Stromal cell of bone marrow (primary cell): ENCODE results near the gene SRPK2.
A peak's percentile ranks its signal among the peaks of the same experiment; 100 is the strongest.
"Not testable (repeated sequence)": the region's sequence is repeated elsewhere in the genome, so short reads cannot be mapped to it uniquely, and the experiment has no call there.

Experiments used
- DNase-seq: peaks from one replicate; pipeline ENCODE4 v3.0.0-alpha.2; 2012; ENCODE audit warnings: low read depth

Gene SRPK2

GRCh38 chr7:105304040-105304895 is 84.5 kb downstream of the SRPK2 start:
- peak; percentile 51 for DNase-seq

GRCh38 chr7:105300587-105300986 is 88.1 kb downstream of the SRPK2 start:
- not testable (repeated sequence) for DNase-seq

GRCh38 chr7:105298439-105298894 is 90.3 kb downstream of the SRPK2 start:
- no peak for DNase-seq

- no peak for DNase-seq
These were observed 90.7 kb downstream of the SRPK2 start for GRCh38 chr7:105297985-105298384.

GRCh38 chr7:105297309-105297708 is 91.4 kb downstream of the SRPK2 start:
- DNase-seq = no peak

- DNase-seq = no peak
These were observed 92.2 kb downstream of the SRPK2 start for GRCh38 chr7:105296491-105296890.

GRCh38 chr7:105295596-105296352 is 92.9 kb downstream of the SRPK2 start:
- DNase-seq = no peak

GRCh38 chr7:105294482-105294881 is 94.2 kb downstream of the SRPK2 start:
- not testable (repeated sequence) for DNase-seq

- DNase-seq = no peak
These were observed 99.0 kb downstream of the SRPK2 start for GRCh38 chr7:105289704-105290103.

- DNase-seq = no peak
These were observed 102.3 kb downstream of the SRPK2 start for GRCh38 chr7:105286441-105286840.

GRCh38 chr7:105285118-105285874 is 103.4 kb downstream of the SRPK2 start:
- no peak for DNase-seq

GRCh38 chr7:105284014-105284413 is 104.7 kb downstream of the SRPK2 start:
- DNase-seq = no peak

- no peak for DNase-seq
These were observed 106.8 kb downstream of the SRPK2 start for GRCh38 chr7:105281966-105282365.

- DNase-seq = no peak
These were observed 109.1 kb downstream of the SRPK2 start for GRCh38 chr7:105279688-105280007.

- no peak for DNase-seq
These were observed 109.6 kb downstream of the SRPK2 start for GRCh38 chr7:105278973-105279687.

- no peak for DNase-seq
These were observed 110.2 kb downstream of the SRPK2 start for GRCh38 chr7:105278565-105278964.

- DNase-seq = no peak
These were observed 111.4 kb downstream of the SRPK2 start for GRCh38 chr7:105277341-105277740.

- DNase-seq = no peak
These were observed 118.6 kb downstream of the SRPK2 start for GRCh38 chr7:105270117-105270516.

- DNase-seq = no peak
These were observed 119.3 kb downstream of the SRPK2 start for GRCh38 chr7:105269397-105269796.

GRCh38 chr7:105268511-105269392 is 120.0 kb downstream of the SRPK2 start:
- peak; percentile 53 for DNase-seq

GRCh38 chr7:105268056-105268455 is 120.7 kb downstream of the SRPK2 start:
- peak; percentile 34 for DNase-seq
